Cardiac fibroblast (primary cell): ENCODE results near the gene SPATA19.
"Not testable (repeated sequence)": the region's sequence is repeated elsewhere in the genome, so short reads cannot be mapped to it uniquely, and the experiment has no call there.

ENCODE experiments used
- DNase-seq, 2 donors: peaks; one replicate each; pipeline versions ENCODE4 v3.0.0 to v3.0.0-alpha.2; 2010; ENCODE audit warnings: low read depth in 2 of 2
- H3K4me3 ChIP-seq, 2 donors: replicated peaks in 1 of 2; 1 replicate in 1 of 2; 2 replicates in 1 of 2; pipeline ENCODE4 v1.5.1; 2011; ENCODE audit warnings: low read depth in 2 of 2, low read length in 2 of 2, mild to moderate bottlenecking in 2 of 2, moderate library complexity in 1 of 2
- CTCF ChIP-seq: IDR thresholded peaks from one replicate; pipeline ENCODE4 v1.5.1; 2011; ENCODE audit warnings: low read depth, mild to moderate bottlenecking, low read length, inconsistent platforms

Gene SPATA19

GRCh38 chr11:133860151-133860550, 14.8 kb upstream of the SPATA19 start:
- no peak overlapping the region for H3K4me3 ChIP-seq
- TF ChIP-seq CTCF, result no peak
- DNase-seq, result no peak

GRCh38 chr11:133854330-133854960, 9.1 kb upstream of the SPATA19 start:
- not testable (repeated sequence) for H3K4me3 ChIP-seq, DNase-seq

- H3K4me3 ChIP-seq, result no peak overlapping the region
- DNase-seq, result no peak
- TF ChIP-seq CTCF, result no peak
Measured at GRCh38 chr11:133844217-133844616, 1.1 kb downstream of the SPATA19 start.

- no peak overlapping the region for H3K4me3 ChIP-seq
- DNase-seq, result no peak
- no peak for TF ChIP-seq CTCF
Measured at GRCh38 chr11:133843454-133843987, 1.8 kb downstream of the SPATA19 start.

GRCh38 chr11:133842730-133843129, 2.6 kb downstream of the SPATA19 start:
- DNase-seq, result no peak
- TF ChIP-seq CTCF, result no peak
- no peak overlapping the region for H3K4me3 ChIP-seq

GRCh38 chr11:133842053-133842452, 3.3 kb downstream of the SPATA19 start:
- DNase-seq, result no peak
- H3K4me3 ChIP-seq, result no peak overlapping the region
- TF ChIP-seq CTCF, result no peak

- no peak overlapping the region for H3K4me3 ChIP-seq
- DNase-seq, result no peak
- no peak for TF ChIP-seq CTCF
Measured at GRCh38 chr11:133841279-133842043, 3.9 kb downstream of the SPATA19 start.
